Fibroblast of villous mesenchyme (primary cell): ENCODE measurements around the gene PEX11G. TPM values are rescaled to one million over a fixed set of nuclear protein-coding genes. Genes with fewer than 3 reads are reported as not detected.
A peak's percentile ranks its signal among the peaks of the same experiment; 100 is the strongest.

Experiments used
- DNase-seq: peaks from one replicate; pipeline ENCODE4 v3.0.0-alpha.2; 2010; ENCODE audit warnings: low read depth
- H3K4me3 ChIP-seq: 2 replicates; pipeline ENCODE4 v1.5.1; 2011; ENCODE audit warnings: low read depth, mild to moderate bottlenecking, low read length
- total RNA-seq: library from RNA; depleted of rRNA; stranded (reverse); fragments of >200 nt; gene quantifications from 2 replicates; pipeline ENCODE4 v1.2.3, GENCODE V29; 2012
- TF ChIP-seq, protein P1 (sequence below): IDR thresholded peaks from 2 replicates; pipeline ENCODE4 v1.5.1; 2012; ENCODE audit warnings: low read depth, mild to moderate bottlenecking, low read length; ENCODE audit not compliant: insufficient read depth

PEX11G gene
- total RNA-seq, 1 donor, result 2.6 TPM

DNA sequence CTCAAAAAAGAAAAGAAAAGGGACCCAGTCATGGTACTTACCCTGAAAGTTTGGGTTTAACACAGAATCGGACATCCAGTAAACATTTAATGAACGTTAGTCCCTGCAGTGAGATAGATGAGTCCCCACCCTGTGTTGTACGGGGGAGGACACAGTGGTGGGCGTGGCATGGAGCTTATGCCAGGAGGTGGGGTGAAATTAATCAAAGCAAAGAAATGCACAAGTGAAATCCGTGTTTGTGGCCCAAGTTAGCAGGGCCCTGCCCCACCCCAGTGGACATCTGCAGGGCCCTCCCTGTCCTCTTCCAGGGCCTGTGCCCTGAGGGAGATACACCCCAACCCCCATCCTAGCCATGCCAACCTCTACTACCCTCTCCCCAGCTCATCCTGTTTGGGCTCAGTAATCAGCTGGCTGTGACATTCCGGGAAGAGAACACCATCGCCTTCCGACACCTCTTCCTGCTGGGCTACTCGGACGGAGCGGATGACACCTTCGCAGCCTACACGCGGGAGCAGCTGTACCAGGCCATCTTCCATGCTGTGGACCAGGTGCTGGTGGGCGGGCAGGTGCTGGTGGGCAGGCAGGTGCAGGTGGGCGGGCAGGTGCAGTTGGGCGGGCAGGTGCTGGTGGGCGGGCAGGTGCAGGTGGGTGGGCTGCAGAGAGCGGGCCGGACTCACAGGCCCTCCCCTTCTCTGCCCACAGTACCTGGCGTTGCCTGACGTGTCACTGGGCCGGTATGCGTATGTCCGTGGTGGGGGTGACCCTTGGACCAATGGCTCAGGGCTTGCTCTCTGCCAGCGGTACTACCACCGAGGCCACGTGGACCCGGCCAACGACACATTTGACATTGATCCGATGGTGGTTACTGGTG is 37.5 kb upstream of the PEX11G start:
- TF ChIP-seq, protein P1, sequence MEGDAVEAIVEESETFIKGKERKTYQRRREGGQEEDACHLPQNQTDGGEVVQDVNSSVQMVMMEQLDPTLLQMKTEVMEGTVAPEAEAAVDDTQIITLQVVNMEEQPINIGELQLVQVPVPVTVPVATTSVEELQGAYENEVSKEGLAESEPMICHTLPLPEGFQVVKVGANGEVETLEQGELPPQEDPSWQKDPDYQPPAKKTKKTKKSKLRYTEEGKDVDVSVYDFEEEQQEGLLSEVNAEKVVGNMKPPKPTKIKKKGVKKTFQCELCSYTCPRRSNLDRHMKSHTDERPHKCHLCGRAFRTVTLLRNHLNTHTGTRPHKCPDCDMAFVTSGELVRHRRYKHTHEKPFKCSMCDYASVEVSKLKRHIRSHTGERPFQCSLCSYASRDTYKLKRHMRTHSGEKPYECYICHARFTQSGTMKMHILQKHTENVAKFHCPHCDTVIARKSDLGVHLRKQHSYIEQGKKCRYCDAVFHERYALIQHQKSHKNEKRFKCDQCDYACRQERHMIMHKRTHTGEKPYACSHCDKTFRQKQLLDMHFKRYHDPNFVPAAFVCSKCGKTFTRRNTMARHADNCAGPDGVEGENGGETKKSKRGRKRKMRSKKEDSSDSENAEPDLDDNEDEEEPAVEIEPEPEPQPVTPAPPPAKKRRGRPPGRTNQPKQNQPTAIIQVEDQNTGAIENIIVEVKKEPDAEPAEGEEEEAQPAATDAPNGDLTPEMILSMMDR, result no peak
- H3K4me3 ChIP-seq, result no peak overlapping the region
- no peak for DNase-seq

- DNase-seq, result no peak
- TF ChIP-seq, protein P1, result no peak
- no peak overlapping the region for H3K4me3 ChIP-seq
Observed at GRCh38 chr19:7524992-7525739, 36.3 kb upstream of the PEX11G start.

DNA sequence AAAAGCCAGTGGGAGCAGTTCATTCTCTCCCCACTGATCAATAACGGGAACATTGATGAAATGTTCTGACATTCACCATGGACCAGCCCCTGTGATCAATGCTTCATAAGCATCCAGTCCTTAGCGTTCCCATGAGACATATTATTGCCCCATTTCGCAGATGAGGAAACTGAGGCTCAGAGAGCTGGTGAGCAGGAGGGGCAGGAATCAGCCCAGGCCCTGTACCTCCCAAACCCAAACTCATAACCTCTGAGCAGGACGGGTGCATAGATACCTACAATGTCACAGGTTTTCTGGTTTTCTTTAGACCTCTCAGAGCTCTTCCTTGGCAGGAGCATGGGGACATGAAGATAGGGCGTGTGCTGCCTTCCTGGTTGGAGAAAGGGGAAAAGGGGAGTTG is 35.7 kb upstream of the PEX11G start:
- DNase-seq, result no peak
- no peak overlapping the region for H3K4me3 ChIP-seq
- TF ChIP-seq, protein P1, result no peak

GRCh38 chr19:7522923-7523667 is 34.3 kb upstream of the PEX11G start:
- H3K4me3 ChIP-seq, result peak overlapping the region; percentile 79
- DNase-seq, result peak; percentile 52
- TF ChIP-seq, protein P1, result no peak

GRCh38 chr19:7522072-7522922 is 33.5 kb upstream of the PEX11G start, which contains the start of gene MCOLN1:
Gene MCOLN1 (plus strand): TSS chr19:7522624. CDS start chr19:7522751, 127 bp downstream.
- DNase-seq, result peak; percentile 97
- TF ChIP-seq, protein P1, result no peak
- H3K4me3 ChIP-seq, result peak within 1 kb of the TSS; percentile 79
